NCI-H82 treated with DMSO at 0.1 percent for 48 hours (cell line): Measurements from ENCODE around the gene CNOT8.
"Not testable (repeated sequence)": the region's sequence is repeated elsewhere in the genome, so short reads cannot be mapped to it uniquely, and the experiment has no call there.

ENCODE experiments used
- DNase-seq: peaks from one replicate; lab custom pipeline; 2025; ENCODE audit not compliant: unreplicated experiment; lab: John Stamatoyannopoulos, UW

Gene CNOT8

GRCh38 chr5:154834053-154834452 lies 24.4 kb upstream of the CNOT8 start:
- no peak for DNase-seq

GRCh38 chr5:154835701-154836052 lies 22.8 kb upstream of the CNOT8 start:
- DNase-seq: not testable (repeated sequence)

- no peak for DNase-seq
These were observed 22.2 kb upstream of the CNOT8 start for GRCh38 chr5:154836225-154836624.

- no peak for DNase-seq
These were observed 21.2 kb upstream of the CNOT8 start for GRCh38 chr5:154837009-154837901.

GRCh38 chr5:154840435-154841272 lies 17.8 kb upstream of the CNOT8 start:
- no peak for DNase-seq

- DNase-seq: no peak
These were observed 17.2 kb upstream of the CNOT8 start for GRCh38 chr5:154841273-154841661.

GRCh38 chr5:154842689-154843530 lies 15.5 kb upstream of the CNOT8 start:
- DNase-seq: no peak

GRCh38 chr5:154844809-154845208 lies 13.6 kb upstream of the CNOT8 start:
- DNase-seq: no peak

GRCh38 chr5:154849264-154849785 lies 9.1 kb upstream of the CNOT8 start:
- DNase-seq: no peak

GRCh38 chr5:154849791-154850201 lies 8.6 kb upstream of the CNOT8 start:
- DNase-seq: no peak

- DNase-seq: no peak
These were observed 8.0 kb upstream of the CNOT8 start, which contains the start of gene FAXDC2 for GRCh38 chr5:154850255-154851062. Gene FAXDC2, minus strand, starts transcription at chr5:154850603. Its CDS starts 12,425 bp downstream, at chr5:154838178.

- DNase-seq: no peak
These were observed 7.1 kb upstream of the CNOT8 start for GRCh38 chr5:154851351-154851750.

- peak; percentile 85 for DNase-seq
These were observed 714 bp upstream of the CNOT8 start for GRCh38 chr5:154857530-154858296.

- no peak for DNase-seq
These were observed 795 bp downstream of the CNOT8 start for GRCh38 chr5:154858972-154859871.

GRCh38 chr5:154860123-154860522 lies 1.7 kb downstream of the CNOT8 start:
- no peak for DNase-seq

- DNase-seq: no peak
These were observed 2.3 kb downstream of the CNOT8 start for GRCh38 chr5:154860765-154861164.

GRCh38 chr5:154861946-154862345 lies 3.5 kb downstream of the CNOT8 start:
- DNase-seq: no peak

- DNase-seq: no peak
These were observed 4.3 kb downstream of the CNOT8 start for GRCh38 chr5:154862766-154863165.
